GM12864 (cell line): ENCODE results near the gene DDC.

Source experiments
- DNase-seq: peaks from one replicate; pipeline ENCODE4 v3.0.0-alpha.2; 2011; ENCODE audit warnings: low read depth
- H3K4me3 ChIP-seq: 2 replicates; pipeline ENCODE4 v1.5.1; 2011; ENCODE audit warnings: mild to moderate bottlenecking, low read depth, low read length, control low read depth
- CTCF ChIP-seq: IDR thresholded peaks from 2 replicates; pipeline ENCODE4 v1.5.1; 2011; ENCODE audit warnings: low read depth, mild to moderate bottlenecking, moderate library complexity, low read length, control low read depth, inconsistent platforms; ENCODE audit errors: missing control alignments

DDC gene

GRCh38 chr7:50474382-50475160, 90.6 kb downstream of the DDC start:
- TF ChIP-seq CTCF: no peak
- no peak overlapping the region for H3K4me3 ChIP-seq
- DNase-seq: no peak

- TF ChIP-seq CTCF: no peak
- DNase-seq: no peak
- H3K4me3 ChIP-seq: no peak overlapping the region
Measured at GRCh38 chr7:50473531-50473930, 91.7 kb downstream of the DDC start.

- TF ChIP-seq CTCF: no peak
- no peak overlapping the region for H3K4me3 ChIP-seq
- no peak for DNase-seq
Measured at GRCh38 chr7:50472427-50472826, 92.8 kb downstream of the DDC start.

- H3K4me3 ChIP-seq: no peak overlapping the region
- no peak for DNase-seq
- no peak for TF ChIP-seq CTCF
Measured at GRCh38 chr7:50471970-50472369, 93.2 kb downstream of the DDC start.

GRCh38 chr7:50470250-50471163, 94.7 kb downstream of the DDC start:
- no peak for DNase-seq

GRCh38 chr7:50469181-50469580, 96.0 kb downstream of the DDC start:
- DNase-seq: no peak
- TF ChIP-seq CTCF: no peak
- H3K4me3 ChIP-seq: no peak overlapping the region

More at GRCh38 chr7:50470250-50471163, 94.7 kb downstream of the DDC start:
- no peak for TF ChIP-seq CTCF
- H3K4me3 ChIP-seq: no peak overlapping the region
